ENCODE data around the gene ITGAD.
"Not testable (repeated sequence)": the region's sequence is repeated elsewhere in the genome, so short reads cannot be mapped to it uniquely, and the experiment has no call there.

The ITGAD gene

DNA sequence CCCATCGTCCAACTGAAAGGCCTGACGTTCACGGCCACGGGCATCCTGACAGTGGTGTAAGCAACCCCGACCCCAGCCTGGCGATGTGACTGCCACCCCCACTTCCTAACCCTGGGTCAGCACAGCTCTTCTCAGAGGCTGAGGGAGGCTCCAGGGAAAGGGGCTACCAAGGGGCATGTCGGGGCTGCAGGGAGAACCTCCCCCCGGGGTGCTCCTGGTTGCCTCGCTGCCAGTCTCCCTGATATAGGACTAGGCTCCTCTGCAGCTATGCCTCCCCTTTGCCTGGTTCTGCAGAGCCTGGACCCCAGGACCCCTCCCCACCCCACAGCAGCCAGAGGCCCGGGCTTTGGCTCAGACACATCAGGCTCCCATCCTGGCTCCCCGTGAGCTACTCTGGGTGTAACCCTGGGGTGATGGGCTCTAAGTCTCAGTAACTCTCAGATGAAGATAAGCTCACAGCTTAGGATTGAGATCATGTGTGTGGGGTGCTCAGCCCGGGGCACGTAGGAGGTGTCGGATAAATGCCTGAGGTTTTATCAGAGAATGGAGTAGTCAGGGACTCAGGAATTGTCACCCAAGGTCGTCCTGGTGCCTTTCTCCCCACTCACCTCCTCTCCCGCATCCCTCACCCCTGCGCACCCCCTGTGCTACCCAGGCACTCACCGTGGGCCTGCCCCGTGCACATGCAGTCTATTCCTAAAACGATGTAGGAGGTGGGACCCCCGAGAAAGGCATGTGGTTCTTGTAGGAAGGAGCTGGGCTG, 10.6 kb downstream of the ITGAD start:
- no peak for DNase-seq (ENCODE audit: low spot score)

DNA sequence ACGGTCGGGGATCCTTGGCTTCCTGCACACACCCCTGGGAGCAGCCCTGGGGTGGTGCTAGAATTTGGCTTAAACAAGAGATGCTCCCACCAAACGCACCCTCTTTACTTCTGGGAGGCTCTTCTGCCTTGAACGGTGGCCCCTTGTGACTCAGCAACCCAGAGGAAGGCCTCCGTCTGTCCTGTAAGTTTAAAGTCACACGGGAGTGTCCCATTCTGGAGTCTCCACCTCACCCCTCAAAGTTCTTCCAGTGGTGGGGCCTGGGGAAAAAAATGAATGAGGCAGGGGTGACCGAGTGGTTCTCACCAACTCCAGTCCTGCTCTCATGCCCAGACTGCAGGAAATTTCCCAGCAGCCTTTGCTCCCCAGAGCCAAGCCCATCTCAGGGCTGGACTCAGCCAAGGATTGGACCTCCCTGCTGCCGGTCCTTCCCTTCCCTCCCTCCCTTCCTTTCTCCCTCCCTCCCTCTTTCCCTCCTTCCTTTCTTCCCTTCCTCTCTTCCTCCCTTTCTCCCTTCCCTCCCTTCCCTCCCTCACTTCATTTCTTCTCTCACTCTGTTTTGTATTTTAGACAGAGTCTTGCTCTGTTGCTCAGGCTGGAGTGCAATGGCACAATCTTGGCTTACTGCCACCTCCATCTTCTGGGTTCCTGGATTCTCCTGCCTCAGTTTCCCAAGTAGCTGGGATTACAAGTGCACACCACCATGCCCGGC, 11.4 kb downstream of the ITGAD start:
- DNase-seq (ENCODE audit: low spot score), result no peak

DNA sequence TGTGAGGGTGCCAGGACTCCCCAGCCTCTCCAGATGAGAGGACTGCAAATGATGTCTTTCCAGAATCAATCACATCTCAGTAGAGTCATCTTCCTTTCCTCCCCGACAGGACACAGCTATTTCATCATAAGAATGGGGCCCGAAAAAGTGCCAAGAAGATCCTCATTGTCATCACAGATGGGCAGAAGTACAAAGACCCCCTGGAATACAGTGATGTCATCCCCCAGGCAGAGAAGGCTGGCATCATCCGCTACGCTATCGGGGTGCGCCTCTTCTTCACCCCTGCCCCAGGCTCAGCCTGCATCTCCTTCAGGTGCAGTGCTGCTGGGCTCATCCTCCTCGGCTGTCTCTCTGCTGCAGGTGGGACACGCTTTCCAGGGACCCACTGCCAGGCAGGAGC, 14.3 kb downstream of the ITGAD start:
- DNase-seq (ENCODE audit: low spot score), result no peak

DNA sequence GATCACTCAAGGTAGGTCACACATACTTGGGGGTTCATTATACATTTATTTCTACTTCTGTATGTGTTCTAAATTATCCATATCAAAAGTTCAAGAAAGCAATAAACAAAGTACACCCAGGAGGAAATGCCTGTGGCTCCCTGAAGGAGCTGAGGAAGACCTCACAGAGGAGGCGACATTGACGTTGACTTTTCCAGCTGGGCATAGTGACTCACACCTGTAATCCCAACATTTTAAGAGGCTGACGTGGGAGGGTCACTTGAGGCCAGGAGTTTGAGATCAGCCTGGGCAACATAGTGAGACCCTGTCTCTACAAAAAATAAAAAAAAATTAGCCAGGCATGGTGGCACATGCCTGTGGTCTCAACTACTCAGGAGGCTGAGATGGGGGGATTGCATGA, 16.3 kb downstream of the ITGAD start:
- no peak for DNase-seq (ENCODE audit: low spot score)

DNA sequence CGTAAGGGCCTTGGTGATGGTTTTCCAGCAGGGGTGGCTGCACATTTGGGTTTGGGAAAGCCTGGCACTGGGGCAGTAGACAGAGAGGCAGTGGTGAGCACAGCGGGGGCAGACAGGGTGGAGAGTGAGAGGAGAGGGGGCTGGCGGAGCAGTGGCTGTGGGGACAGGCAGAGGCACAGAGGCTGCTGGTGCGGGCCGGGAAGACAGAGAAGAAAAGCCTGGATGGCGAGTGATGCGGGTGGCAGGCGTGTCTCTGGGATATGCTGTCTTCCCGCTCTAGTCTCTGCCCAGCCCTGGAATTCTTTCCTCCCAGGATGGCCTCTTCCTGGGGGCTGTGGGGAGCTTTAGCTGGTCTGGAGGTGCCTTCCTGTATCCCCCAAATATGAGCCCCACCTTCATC, 16.9 kb downstream of the ITGAD start:
- DNase-seq (ENCODE audit: low spot score), result no peak

DNA sequence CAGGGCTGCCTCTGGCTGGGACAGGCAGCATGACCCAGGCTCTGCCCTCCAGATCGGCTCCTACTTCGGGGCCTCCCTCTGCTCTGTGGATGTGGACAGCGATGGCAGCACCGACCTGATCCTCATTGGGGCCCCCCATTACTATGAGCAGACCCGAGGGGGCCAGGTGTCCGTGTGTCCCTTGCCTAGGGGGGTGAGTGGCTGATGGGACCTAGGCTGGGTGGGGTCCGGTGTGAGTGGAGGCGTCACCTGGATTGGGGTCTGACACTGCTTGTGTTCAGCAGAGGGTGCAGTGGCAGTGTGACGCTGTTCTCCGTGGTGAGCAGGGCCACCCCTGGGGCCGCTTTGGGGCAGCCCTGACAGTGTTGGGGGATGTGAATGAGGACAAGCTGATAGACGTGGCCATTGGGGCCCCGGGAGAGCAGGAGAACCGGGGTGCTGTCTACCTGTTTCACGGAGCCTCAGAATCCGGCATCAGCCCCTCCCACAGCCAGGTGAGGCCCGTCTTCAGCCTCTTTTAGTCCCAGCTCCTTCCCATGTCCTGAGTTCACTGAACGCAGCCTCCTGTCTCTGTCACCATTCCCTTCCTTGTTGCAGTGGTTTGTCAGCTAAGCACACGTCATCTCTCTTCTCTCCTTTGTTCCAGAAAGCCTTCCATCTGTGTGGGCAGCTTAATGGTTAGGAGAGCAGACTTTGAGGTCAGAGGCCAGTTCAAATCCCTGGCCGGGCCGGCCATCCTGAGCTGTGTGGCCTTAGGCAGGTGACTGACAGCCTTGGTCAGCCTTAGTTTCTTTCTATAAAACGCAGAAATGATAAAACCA, 18.1 kb downstream of the ITGAD start:
- DNase-seq (ENCODE audit: low spot score), result no peak

DNA sequence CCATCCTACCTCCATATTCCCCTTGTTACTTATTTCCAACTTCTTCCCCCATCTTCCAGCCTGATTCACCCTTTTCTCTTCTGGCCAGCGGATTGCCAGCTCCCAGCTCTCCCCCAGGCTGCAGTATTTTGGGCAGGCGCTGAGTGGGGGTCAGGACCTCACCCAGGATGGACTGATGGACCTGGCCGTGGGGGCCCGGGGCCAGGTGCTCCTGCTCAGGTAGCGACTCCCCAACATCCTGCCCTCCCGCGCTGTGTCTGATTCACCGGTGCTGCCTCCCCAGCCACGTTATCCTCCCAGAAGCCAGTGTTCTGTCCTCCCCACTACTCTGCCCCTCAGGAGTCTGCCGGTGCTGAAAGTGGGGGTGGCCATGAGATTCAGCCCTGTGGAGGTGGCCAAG, 19.6 kb downstream of the ITGAD start:
- no peak for DNase-seq (ENCODE audit: low spot score)

DNA sequence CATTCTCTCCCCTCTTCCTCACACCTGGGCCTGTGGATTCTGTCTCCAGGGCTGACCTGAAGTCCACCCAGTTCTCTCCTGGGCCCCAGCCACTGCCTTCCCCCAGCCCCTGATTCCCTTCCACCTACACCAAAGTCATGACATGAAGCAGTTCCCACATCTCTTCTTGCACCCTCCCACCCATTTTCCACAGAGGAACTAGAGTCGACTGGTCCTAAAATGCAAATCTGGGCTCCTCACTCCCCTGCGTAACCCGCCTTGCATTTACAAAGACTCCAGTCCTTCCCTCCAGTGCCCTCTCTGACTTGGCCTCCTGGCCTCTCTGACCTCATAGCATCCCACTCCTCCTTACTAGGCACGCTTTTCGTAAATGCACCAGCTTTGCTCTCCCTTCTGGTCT, 20.2 kb downstream of the ITGAD start:
- no peak for DNase-seq (ENCODE audit: low spot score)

DNA sequence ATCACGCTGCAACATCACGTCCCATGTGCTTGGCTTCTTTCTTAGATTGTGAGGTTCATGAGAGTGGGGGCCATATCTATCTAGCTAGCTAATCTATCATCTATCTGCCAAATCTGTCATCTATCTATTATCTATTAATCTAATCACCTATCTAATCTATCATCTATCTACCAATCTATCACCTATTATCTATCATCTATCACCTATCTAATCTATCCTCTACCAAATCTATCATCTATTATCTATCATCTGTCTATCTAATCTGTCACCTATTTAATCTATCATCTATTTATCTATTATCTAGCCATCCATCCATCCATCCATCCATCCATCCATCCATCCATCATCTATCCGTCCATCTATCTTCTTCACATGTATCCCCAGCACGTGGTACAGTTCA, 20.8 kb downstream of the ITGAD start:
- no peak for DNase-seq (ENCODE audit: low spot score)

DNA sequence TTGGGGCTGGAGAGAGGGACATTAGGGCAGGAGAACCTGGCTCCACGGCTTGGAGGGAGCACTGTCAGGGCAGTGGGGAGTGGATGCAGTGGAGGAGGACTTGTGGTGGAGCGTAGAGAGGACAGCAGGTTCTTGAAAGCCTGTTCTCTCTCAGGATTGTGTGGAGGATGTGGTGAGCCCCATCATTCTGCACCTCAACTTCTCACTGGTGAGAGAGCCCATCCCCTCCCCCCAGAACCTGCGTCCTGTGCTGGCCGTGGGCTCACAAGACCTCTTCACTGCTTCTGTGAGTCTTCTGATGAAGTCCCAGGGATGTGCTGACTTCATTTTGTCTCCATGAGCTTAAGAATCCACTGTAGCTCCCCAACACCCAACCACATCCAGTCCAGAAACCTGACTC, 21.6 kb downstream of the ITGAD start:
- DNase-seq (ENCODE audit: low spot score), result no peak

DNA sequence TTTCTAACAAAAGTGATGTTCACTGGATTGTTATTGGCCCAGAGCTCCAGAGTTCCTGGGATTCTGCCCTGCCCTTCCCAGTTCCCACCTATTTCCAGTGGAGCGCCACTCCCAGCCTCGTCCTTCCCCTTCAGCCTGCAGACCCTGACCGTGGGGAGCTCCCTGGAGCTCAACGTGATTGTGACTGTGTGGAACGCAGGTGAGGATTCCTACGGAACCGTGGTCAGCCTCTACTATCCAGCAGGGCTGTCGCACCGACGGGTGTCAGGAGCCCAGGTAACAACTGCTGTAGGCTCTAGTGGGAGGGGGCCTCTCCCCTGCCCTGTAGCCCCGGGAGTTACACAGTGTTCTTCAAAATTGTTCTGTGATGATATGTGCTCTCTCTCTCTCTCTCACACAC, 23.2 kb downstream of the ITGAD start:
- no peak for DNase-seq (ENCODE audit: low spot score)

DNA sequence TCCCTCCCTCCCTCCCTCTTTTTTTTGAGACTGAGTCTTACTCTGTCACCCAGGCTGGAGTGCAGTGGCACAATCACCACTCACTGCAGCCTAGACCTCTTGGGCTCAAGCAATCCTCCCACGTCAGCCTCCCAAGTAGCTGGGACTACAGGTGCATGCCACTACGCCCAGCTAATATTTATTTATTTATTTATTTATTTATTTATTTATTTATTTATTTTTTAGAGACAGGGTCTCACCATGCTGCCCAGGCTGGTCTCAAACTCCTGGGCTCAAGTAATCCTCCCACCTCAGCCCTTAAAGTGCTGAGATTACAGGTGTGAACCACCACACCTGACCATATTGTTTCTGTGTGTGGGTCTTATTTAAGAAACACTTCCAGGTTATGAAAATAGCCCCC, 23.9 kb downstream of the ITGAD start:
- not testable (repeated sequence) for DNase-seq (ENCODE audit: low spot score)

DNA sequence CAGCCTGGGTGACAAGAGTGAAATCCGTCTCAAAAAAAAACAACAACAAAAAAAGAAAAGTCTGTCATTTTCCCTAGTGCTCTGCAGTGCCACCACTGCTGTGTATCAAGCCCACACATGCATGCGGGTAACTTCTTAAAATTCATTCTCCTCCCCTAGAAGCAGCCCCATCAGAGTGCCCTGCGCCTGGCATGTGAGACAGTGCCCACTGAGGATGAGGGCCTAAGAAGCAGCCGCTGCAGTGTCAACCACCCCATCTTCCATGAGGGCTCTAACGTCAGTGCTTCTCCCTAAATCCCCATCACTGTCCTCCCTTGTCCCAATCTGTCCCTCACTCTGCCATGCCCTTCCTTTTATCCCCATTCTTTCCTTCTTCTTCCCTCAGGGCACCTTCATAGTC, 24.8 kb downstream of the ITGAD start:
- DNase-seq (ENCODE audit: low spot score), result no peak

DNA sequence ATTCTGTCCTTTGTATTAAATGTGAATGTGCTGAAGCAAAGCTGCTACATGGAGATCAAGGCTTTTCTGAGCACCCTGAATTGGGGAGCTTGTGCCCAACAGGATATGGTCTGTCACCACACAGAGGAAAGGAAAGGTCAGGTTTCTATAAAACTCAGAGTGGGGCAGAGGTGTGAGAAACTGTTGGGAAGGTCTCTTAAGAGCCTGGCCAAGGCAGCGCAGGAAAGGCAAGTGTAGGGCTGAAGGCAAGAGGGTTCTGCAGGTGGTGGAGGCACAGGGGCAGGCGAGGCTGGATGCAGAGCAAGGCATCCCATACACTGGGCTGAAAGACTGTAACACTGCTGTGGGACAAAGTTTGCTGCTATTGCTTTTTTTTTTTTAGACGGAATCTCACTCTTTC, 26.9 kb downstream of the ITGAD start:
- peak; percentile 39 for DNase-seq (ENCODE audit: low spot score)

DNA sequence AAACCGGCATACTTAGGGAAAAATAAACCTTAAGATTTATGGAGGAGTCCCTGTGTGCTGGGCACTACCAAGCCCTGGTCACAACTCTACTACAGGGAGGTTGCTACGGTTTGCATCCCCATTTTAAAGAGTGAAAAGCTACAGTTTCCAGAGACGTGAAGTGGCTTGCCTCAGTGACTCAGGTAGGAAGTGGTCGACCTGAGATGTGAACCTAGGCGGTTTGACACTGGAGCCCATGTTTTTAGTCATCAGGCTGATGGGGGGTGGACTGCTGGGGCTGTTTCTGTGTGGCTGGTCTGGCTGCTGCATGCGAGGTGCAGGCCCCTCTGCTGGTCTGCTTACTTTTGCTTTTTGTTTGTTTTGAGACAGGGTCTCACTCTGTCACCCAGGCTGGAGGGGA, 28.5 kb downstream of the ITGAD start:
- DNase-seq (ENCODE audit: low spot score), result peak; percentile 84

DNA sequence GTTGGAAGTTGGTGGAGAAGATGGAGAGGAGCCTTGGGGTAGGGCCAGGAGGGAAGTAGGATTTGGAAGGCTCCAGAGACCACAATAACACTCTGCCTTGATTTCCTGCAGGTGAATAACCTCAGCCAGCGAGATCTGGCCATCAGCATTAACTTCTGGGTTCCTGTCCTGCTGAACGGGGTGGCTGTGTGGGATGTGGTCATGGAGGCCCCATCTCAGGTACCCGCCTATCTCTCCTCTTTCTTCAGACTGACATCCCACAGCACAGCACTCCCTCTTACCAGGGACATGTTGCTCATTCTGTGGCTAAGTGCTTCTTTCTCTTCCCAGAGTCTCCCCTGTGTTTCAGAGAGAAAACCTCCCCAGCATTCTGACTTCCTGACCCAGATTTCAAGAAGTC, 30.1 kb downstream of the ITGAD start:
- DNase-seq (ENCODE audit: low spot score), result no peak

DNA sequence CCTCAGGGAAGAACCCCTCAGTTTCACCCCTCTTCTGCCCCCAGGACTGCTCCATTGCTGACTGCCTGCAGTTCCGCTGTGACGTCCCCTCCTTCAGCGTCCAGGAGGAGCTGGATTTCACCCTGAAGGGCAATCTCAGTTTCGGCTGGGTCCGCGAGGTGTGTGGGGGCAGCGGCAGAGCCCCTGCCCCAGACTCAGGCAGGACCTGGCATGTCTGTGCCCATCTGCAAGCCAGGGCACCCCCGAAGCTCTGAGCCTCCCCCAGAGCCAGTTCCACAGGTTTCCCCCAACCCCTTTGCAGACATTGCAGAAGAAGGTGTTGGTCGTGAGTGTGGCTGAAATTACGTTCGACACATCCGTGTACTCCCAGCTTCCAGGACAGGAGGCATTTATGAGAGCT, 30.7 kb downstream of the ITGAD start:
- DNase-seq (ENCODE audit: low spot score), result no peak

DNA sequence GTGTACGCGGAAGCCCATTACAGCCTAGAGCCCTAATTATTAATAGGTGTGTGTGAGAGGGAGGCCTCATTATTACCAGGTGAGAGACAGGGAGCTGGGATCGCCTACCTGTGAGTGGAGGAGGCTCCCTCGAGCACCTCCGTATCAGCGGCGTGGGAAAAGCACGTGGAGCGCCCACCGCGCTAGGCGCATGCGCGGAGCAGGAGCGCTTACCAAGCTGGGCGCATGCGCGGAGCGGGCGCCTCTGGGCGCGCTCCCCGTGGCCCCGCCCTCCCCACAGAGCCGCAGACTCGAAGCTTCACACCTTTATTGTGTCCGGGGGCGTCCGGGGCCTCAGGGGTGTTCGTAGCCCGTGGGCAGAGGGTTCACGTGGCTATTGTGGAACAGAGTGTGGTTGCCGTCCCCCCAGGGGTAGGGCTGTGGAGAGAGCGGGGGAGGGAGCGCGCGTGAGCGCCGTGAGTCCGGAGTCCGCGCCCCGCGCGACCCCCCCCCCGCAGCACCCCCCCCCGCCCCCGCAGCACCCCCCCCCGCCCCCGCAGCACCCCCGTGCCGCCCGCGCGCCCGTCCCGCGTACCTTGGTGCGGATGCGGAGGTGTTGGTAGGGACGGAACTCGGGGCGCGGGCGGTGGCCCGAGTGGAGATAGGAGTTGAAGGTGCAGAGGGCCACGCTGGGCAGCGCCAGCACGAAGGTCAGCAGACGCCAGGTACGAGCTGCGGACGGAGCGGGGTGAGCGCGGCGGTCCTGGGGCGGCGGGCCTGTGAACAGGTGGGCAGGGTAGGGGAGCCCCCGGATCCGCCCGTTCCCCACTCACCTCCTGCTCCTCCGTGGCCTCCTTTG, 34.5 kb downstream of the ITGAD start:
- DNase-seq (ENCODE audit: low spot score), result peak; percentile 21

DNA sequence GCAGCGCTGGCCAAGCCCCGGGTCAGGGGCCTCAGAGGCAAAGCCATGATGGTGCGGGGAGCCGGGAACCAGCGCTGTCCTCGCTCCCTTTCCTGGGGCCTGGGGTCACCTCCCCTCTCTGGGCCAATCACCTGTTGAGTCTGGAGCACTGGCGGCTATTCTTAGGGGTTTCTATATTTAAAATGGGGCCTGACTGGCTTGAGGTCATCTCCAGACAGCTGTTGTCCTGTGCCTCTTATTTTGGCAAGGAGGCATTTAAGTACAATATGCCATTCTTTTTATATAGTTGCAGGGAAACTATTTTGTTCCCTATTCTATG, 35.1 kb downstream of the ITGAD start, which contains the start of gene COX6A2:
COX6A2 (minus strand) TSS at position 82 of the 319 bp plus-strand sequence; CDS start at position 47, 35 bp downstream.
- DNase-seq (ENCODE audit: low spot score), result no peak

DNA sequence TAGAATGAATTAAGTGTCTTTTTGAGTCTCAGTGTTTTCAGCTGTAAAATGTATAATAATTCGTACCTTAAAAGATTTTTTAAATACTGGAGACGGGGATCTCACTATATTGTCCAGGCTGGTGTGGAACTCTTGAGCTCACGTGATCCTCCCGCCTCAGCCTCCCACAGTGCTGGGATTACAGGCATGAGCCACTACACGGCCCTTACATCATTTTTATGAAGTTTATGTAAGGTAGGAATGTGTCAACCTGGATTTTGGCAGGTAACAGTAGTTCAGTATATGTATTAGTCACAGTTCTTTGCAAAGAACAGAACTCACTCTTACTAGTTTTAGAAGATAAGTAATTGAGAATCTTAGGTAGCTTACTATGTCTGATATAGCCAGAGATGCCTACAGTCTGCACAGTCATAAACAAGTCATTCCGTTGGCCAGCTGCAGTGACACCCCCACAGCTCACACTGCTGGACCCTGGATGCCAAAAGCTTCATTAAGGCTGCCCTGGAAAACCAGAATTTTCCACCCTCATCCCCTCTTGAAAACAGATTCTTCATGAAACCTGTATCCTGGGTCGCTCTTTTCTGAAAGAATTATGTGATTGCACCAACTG, 35.6 kb downstream of the ITGAD start:
- no peak for DNase-seq (ENCODE audit: low spot score)

DNA sequence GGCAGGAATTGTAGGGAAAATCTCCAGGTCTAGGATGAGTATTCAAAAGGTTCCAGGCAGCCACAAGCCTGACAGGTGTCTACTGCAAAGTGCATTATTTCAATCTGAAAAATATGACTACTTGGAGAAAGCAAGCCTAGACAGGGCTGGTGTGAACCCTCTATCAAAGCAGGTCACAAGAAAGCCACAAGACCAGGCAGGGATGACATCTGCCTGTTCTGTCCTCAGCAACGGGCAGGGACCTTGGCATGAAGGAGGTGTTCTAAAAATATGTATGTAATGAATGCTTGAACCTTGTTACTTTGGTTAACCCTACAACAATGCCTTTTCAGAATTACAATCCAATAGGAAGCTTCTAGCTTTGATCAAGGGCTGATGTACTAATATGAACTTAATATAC, 36.2 kb downstream of the ITGAD start:
- DNase-seq (ENCODE audit: low spot score), result no peak

DNA sequence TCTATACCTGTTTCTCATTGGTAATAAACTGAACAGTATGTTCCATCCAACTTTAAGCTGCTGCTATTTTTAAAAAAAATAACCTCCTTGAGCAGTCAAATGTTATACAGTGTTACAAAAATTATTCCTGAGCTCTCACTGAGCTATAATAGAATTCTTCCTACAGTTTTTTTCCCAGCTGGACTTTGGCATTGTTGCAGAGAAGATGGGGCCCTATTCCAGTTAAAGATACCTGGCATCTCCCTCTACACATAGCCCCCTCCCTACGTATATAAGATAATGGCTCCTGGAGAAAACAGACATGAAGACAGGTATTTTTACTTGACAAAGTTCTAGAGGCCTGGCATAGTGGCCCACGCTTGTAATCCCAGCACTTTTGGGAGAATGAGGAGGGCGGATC, 36.7 kb downstream of the ITGAD start:
- no peak for DNase-seq (ENCODE audit: low spot score)

All from activated CD4-positive, alpha-beta T cell treated with anti-CD3 and anti-CD28 coated beads, Interleukin-2, Interleukin-4, amounts not matched to agents 100 ng/mL and 50 ng/mL, durations not matched to agents 16 hours and 8 hours (primary cell).